Activated B cell treated with CpG ODN at 0.5 μM for 24 hours (primary cell): Measurements from ENCODE around the gene GAPVD1. TPM values are rescaled to one million over a fixed set of nuclear protein-coding genes. Genes with fewer than 3 reads are reported as not detected.
A peak's percentile ranks its signal among the peaks of the same experiment; 100 is the strongest.

Experiments used
- ATAC-seq: fragments of 200-7000 bp; cut with Tn5 transposase; one replicate; pipeline ENCODE4 v1.10.0; 2021; ENCODE audit warnings: low read depth, mild to moderate bottlenecking, moderate library complexity
- CTCF ChIA-PET: fragments of 350-600 bp; sonication (Branson Sonifier 250); formaldehyde crosslinking; loops from one replicate; lab custom pipeline; 2021; ENCODE audit warnings: antibody characterized with exemption; lab: Charles Lee
- POLR2A ChIA-PET: fragments of 350-600 bp; sonication (Branson Sonifier 250); formaldehyde crosslinking; loops from one replicate; lab custom pipeline; 2021; ENCODE audit warnings: antibody characterized with exemption; lab: Charles Lee
- DNase-seq: peaks from one replicate; pipeline ENCODE4 v3.0.0; 2022
- H3K27ac Mint-ChIP-seq: one replicate; pipeline ENCODE4 v1.8.0; 2020; ENCODE audit warnings: mixed read lengths
- H3K27me3 Mint-ChIP-seq: one replicate; pipeline ENCODE4 v1.8.0; 2021; ENCODE audit warnings: mixed read lengths
- H3K36me3 Mint-ChIP-seq: one replicate; pipeline ENCODE4 v1.8.0; 2021; ENCODE audit warnings: low read depth, mixed read lengths
- H3K4me1 Mint-ChIP-seq: one replicate; pipeline ENCODE4 v1.8.0; 2021; ENCODE audit warnings: mixed read lengths
- H3K4me3 Mint-ChIP-seq: one replicate; pipeline ENCODE4 v1.8.0; 2020; ENCODE audit warnings: mild to moderate bottlenecking, mixed read lengths
- H3K9me3 Mint-ChIP-seq: one replicate; pipeline ENCODE4 v1.8.0; 2020; ENCODE audit warnings: mixed read lengths
- intact Hi-C: fragments of 100-400 bp; cut with micrococcal nuclease; formaldehyde crosslinking; loops from one replicate; pipeline ENCODE4 v1.15.1; 2024
- total RNA-seq: library from RNA; stranded (reverse); gene quantifications from 2 replicates; pipeline ENCODE4 v1.2.3, GENCODE V29; 2022
- TF ChIP-seq, protein P1 (sequence below): fragments of 200-600 bp; IDR thresholded peaks from one replicate; pipeline ENCODE4 v1.8.0; 2022; ENCODE audit warnings: antibody characterized with exemption, mild to moderate bottlenecking

GAPVD1 gene
- total RNA-seq, 1 donor from 2014 or later: 53.9 TPM

DNA sequence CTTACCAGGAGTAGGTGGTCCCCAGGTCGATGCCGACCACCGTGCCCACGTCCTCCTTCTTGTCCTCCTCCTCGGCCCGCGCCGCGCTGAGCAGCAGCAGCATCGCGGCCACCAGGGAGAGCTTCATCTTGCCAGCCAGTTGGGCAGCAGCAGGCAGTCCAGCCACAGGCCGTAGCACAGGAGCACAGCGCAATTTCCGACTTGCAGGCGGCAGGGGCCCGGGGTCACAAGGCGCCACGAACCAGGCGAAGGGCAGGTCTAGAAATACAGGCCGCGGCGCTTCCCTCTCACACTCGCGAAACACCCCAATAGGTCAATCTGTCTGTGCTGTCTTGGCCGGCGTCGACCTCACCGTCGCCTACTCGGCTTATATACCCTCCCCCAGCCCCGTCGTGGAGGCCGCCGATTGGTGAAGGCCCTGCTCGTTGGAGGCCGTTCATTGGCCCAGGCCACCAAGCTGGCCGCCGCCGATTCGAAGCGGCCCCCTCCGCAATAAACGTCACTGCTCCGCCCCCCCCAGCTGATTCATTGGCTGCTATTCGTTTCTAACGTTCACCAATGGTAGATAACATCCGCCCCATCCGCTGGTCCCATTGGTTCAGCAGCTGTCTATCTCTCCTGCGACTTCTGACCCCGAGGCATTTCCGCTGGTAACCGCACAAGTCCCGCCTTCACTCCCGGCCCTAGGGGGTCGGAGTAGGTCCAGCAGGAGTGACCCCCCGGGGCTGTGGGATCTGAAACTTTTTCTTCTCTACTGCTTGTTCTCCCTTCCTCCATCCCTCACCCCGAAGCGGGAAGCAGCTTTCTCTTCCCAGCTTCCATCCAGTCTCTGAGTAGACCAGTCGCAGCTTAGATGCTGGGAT is 20.4 kb upstream of the GAPVD1 start, which contains the start of gene HSPA5:
Gene HSPA5, minus strand, starts transcription at position 344 of the 863 bp plus-strand sequence. Its CDS starts 217 bp downstream, at position 127.
- ChIA-PET CTCF (interaction anchor here (2.2 kb wide), 1 partner anchor 20 kb away, joined by 9 read pairs; the partner anchor contains the start of gene GAPVD1), POLR2A (interaction anchor here (0.5 to 6.3 kb wide), 48 partner anchors 8 to 1674 kb away, joined by 3 to 201 read pairs (median 4); partner anchors contain the start of genes ARPC5L, GAPVD1, MAPKAP1 and NR6A1)
- Mint-ChIP-seq H3K27me3 (no peaks in the 10 kb centered on the region), H3K9me3 (no peaks in the 10 kb centered on the region), H3K27ac (peak within 1 kb of the TSS; percentile 98), H3K4me1 (peaks cover 54% of the 10 kb centered on the region), H3K36me3 (peaks cover 54% of the 10 kb centered on the region), H3K4me3 (peak within 1 kb of the TSS; percentile 94)
- intact Hi-C loops: loop anchor here (1.0 to 10.0 kb wide), 8 partner anchors 20 to 1564 kb away; partner anchors contain the start of genes ARPC5L, GAPVD1, NR6A1 and PPP6C
- ATAC-seq (peak; percentile 88), DNase-seq (peak; percentile 94)
- TF ChIP-seq, protein P1, sequence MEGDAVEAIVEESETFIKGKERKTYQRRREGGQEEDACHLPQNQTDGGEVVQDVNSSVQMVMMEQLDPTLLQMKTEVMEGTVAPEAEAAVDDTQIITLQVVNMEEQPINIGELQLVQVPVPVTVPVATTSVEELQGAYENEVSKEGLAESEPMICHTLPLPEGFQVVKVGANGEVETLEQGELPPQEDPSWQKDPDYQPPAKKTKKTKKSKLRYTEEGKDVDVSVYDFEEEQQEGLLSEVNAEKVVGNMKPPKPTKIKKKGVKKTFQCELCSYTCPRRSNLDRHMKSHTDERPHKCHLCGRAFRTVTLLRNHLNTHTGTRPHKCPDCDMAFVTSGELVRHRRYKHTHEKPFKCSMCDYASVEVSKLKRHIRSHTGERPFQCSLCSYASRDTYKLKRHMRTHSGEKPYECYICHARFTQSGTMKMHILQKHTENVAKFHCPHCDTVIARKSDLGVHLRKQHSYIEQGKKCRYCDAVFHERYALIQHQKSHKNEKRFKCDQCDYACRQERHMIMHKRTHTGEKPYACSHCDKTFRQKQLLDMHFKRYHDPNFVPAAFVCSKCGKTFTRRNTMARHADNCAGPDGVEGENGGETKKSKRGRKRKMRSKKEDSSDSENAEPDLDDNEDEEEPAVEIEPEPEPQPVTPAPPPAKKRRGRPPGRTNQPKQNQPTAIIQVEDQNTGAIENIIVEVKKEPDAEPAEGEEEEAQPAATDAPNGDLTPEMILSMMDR: no peak

DNA sequence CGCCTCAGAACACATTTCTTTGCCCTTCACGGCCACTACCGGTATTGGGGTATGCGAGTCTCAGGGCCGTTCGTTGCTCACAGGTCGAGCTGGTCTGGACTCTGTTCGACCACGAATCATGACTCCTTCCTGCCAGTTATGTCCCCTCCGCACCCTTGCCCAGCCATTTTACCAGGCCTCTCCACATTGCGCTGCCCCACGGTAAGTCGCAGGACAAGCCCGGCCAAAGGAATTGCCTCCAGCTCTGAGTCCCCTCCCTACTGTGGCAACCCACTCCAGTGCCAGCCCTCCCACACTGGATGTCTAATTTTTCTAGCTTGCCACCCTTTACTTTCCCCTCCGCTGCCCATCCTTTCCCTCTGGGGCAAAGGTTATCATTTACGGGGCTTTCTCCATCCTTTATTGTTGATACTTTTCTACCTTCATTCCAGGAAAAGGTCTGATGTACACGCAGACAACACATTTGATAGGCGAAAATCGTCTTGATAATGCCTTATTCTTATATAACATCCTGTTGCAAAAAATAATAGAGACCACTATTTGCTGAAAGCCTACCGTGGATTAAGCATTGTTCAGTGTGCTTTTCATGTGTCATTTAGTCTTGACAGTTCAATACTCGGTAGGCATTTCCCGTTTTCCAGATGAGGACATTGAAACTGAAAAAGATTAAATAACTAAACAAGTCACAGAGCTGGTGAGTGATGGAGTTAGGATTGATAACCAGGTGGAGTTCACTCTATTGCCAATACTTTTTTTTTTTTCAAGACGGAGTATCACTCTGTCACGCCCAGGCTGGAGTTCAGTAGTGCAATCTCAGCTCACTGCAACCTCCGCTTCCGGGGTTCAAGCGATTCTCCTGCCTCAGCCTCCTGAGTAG is 19.5 kb upstream of the GAPVD1 start:
- peak overlapping the region; percentile 98 for H3K27ac Mint-ChIP-seq
- ATAC-seq: peak; percentile 4
- H3K4me3 Mint-ChIP-seq: peak overlapping the region; percentile 94
- POLR2A ChIA-PET: interaction anchor here (0.6 to 6.3 kb wide), 40 partner anchors 8 to 1673 kb away, joined by 3 to 201 read pairs (median 4); partner anchors contain the start of genes ARPC5L, GAPVD1, MAPKAP1 and NR6A1
- no peak for DNase-seq
- CTCF ChIA-PET: interaction anchor here (2.2 kb wide), 1 partner anchor 19 kb away, joined by 9 read pairs; the partner anchor contains the start of gene GAPVD1
- H3K36me3 Mint-ChIP-seq: peaks cover 45% of the 10 kb centered on the region
- no peaks in the 10 kb centered on the region for H3K9me3 Mint-ChIP-seq
- H3K27me3 Mint-ChIP-seq: no peaks in the 10 kb centered on the region
- intact Hi-C loops: loop anchor here (1.0 to 10.0 kb wide), 8 partner anchors 19 to 1563 kb away; partner anchors contain the start of genes ARPC5L, GAPVD1, NR6A1 and PPP6C
- peaks cover 45% of the 10 kb centered on the region for H3K4me1 Mint-ChIP-seq
- TF ChIP-seq, protein P1: no peak

DNA sequence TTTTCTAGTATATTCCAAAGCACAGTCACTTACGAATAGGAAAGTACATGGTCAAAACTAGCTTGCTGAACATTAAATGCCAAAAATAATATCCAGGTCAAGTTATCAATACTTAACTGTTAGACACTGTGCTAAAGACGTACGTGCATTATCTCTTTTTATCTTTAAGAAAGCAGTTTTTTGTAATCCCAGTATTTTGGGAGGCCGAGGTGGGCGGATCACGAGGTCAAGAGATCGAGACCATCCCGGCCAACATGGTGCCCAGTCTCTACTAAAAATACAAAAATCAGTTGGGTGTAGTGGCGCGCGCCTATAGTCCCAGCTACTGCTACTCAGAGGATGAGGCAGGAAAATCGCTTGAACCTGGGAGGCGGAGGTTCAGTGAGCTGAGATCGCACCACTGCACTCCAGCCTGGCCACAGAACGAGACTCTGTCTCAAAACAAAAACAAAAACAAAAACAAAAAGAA is 17.8 kb upstream of the GAPVD1 start:
- TF ChIP-seq, protein P1: no peak
- H3K27ac Mint-ChIP-seq: peak overlapping the region; percentile 18
- no peaks in the 10 kb centered on the region for H3K9me3 Mint-ChIP-seq
- H3K4me3 Mint-ChIP-seq: no peak overlapping the region
- intact Hi-C loops: loop anchor here (5.0 to 10.0 kb wide), 2 partner anchors 382 to 1561 kb away; partner anchors contain the start of genes ARPC5L, RPL35 and ZBTB43
- H3K27me3 Mint-ChIP-seq: no peaks in the 10 kb centered on the region
- POLR2A ChIA-PET: interaction anchor here (0.6 to 6.3 kb wide), 3 partner anchors 18 to 1104 kb away, joined by 3 to 201 read pairs (median 8); partner anchors contain the start of gene GAPVD1
- DNase-seq: no peak
- peaks cover 28% of the 10 kb centered on the region for H3K36me3 Mint-ChIP-seq
- CTCF ChIA-PET: interaction anchor here (0.6 kb wide), 1 partner anchor 62 kb away, joined by 3 read pairs; no protein-coding TSS in a partner anchor
- no peak for ATAC-seq
- peaks cover 28% of the 10 kb centered on the region for H3K4me1 Mint-ChIP-seq

DNA sequence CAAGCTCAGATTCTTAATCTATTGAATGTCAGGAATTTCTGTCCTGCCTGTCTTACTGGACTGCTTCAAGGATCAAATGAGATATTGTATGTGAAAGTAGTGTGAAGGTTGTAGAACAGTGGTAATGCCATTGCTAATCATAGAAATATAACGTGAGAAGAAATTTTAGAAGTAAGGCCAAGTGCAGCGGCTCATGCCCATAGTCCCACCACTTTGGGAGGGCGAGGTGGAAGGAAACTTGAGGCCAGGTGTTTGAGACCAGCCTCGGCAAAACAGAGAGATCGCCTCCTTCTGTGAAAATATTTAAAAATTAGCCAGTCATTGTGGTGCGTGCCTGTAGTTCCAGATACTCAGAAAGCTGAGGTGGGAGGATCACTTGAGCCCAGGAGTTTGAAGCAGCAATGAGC is 15.4 kb upstream of the GAPVD1 start:
- ChIA-PET POLR2A (interaction anchor here (1.2 to 6.3 kb wide), 2 partner anchors 16 to 22 kb away, joined by 4 to 201 read pairs; partner anchors contain the start of gene GAPVD1), CTCF (no interaction called here)
- TF ChIP-seq, protein P1: no peak
- Mint-ChIP-seq H3K27me3 (no peaks in the 10 kb centered on the region), H3K27ac (no peak overlapping the region), H3K4me1 (peaks cover 8% of the 10 kb centered on the region), H3K4me3 (no peak overlapping the region), H3K9me3 (no peaks in the 10 kb centered on the region), H3K36me3 (peaks cover 7% of the 10 kb centered on the region)
- DNase-seq: no peak
- ATAC-seq: no peak
- intact Hi-C loops: loop anchor here (10.0 kb wide), 1 partner anchor 1559 kb away; the partner anchor contains the start of gene ZBTB43
